ENCODE results near the gene SIGLEC15.
"Not testable (repeated sequence)": the region's sequence is repeated elsewhere in the genome, so short reads cannot be mapped to it uniquely, and the experiment has no call there.

GRCh38 chr18:45807144-45807543, 18.3 kb upstream of the SIGLEC15 start:
- TF ChIP-seq, protein P1, sequence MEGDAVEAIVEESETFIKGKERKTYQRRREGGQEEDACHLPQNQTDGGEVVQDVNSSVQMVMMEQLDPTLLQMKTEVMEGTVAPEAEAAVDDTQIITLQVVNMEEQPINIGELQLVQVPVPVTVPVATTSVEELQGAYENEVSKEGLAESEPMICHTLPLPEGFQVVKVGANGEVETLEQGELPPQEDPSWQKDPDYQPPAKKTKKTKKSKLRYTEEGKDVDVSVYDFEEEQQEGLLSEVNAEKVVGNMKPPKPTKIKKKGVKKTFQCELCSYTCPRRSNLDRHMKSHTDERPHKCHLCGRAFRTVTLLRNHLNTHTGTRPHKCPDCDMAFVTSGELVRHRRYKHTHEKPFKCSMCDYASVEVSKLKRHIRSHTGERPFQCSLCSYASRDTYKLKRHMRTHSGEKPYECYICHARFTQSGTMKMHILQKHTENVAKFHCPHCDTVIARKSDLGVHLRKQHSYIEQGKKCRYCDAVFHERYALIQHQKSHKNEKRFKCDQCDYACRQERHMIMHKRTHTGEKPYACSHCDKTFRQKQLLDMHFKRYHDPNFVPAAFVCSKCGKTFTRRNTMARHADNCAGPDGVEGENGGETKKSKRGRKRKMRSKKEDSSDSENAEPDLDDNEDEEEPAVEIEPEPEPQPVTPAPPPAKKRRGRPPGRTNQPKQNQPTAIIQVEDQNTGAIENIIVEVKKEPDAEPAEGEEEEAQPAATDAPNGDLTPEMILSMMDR (conservative IDR thresholded peaks at IDR 0.05; ENCODE audit: low read length) = peak; percentile 56
- not testable (repeated sequence) for TF ChIP-seq EZH2phosphoT487 (IDR thresholded peaks at IDR 0.05; ENCODE audit: borderline replicate concordance, low read depth, low read length)
